A673 (cell line): ENCODE data around the gene POU2F3. TPM values are rescaled to one million over a fixed set of nuclear protein-coding genes. Genes with fewer than 3 reads are reported as not detected.

ENCODE experiments used
- BruUV-seq: library from RNA; stranded (reverse); fragments of 400-500 nt; replicated peaks from 2 replicates; lab custom pipeline; 2021; lab: Mats Ljungman, UMichigan
- CTCF ChIA-PET: fragments of 300-600 bp; sonication (Branson Sonifier 250); formaldehyde crosslinking; loops from one replicate; lab custom pipeline; 2022; ENCODE audit warnings: antibody characterized with exemption; lab: Charles Lee
- POLR2A ChIA-PET: fragments of 300-600 bp; sonication (Branson Sonifier 250); formaldehyde crosslinking; loops from one replicate; lab custom pipeline; 2022; ENCODE audit warnings: antibody characterized with exemption; ENCODE audit not compliant: low non-redundant PET; lab: Charles Lee
- DNase-seq: peaks from one replicate; pipeline ENCODE4 v3.0.0-alpha.2; 2015; ENCODE audit warnings: low spot score
- H3K27ac ChIP-seq: fragments of 200-600 bp; sonication (generic); 2 replicates; pipeline ENCODE4 v1.5.1; 2016; ENCODE audit warnings: mixed run types, low read depth, mild to moderate bottlenecking, mixed read lengths, antibody characterized with exemption, low read length; ENCODE audit not compliant: poor library complexity, severe bottlenecking
- H3K27me3 ChIP-seq: fragments of 200-600 bp; sonication (generic); replicated peaks from 2 replicates; pipeline ENCODE4 v1.6.1; 2017; ENCODE audit warnings: mixed run types, low read depth, mild to moderate bottlenecking, mixed read lengths, antibody characterized with exemption, low read length; ENCODE audit not compliant: insufficient read depth, poor library complexity
- H3K36me3 ChIP-seq: fragments of 200-600 bp; sonication (generic); 2 replicates; pipeline ENCODE4 v1.6.1; 2016; ENCODE audit warnings: mixed run types, mild to moderate bottlenecking, mixed read lengths, antibody characterized with exemption, low read length; ENCODE audit not compliant: insufficient read depth, poor library complexity, severe bottlenecking
- H3K4me1 ChIP-seq: fragments of 200-600 bp; sonication (generic); 2 replicates; pipeline ENCODE4 v1.6.1; 2017; ENCODE audit warnings: mixed run types, mild to moderate bottlenecking, mixed read lengths, antibody characterized with exemption, low read length; ENCODE audit not compliant: insufficient read depth, poor library complexity, severe bottlenecking
- H3K4me3 ChIP-seq: fragments of 200-600 bp; sonication (generic); 2 replicates; pipeline ENCODE4 v1.5.1; 2016; ENCODE audit warnings: low read depth, mixed run types, mild to moderate bottlenecking, mixed read lengths, low read length; ENCODE audit not compliant: poor library complexity, severe bottlenecking
- H3K9me3 ChIP-seq: fragments of 200-600 bp; sonication (generic); 2 replicates; pipeline ENCODE4 v1.6.1; 2016; ENCODE audit warnings: mixed run types, low read depth, mild to moderate bottlenecking, mixed read lengths, antibody characterized with exemption, low read length; ENCODE audit not compliant: poor library complexity, severe bottlenecking
- CTCF ChIP-seq: fragments of 300-800, 200-600 bp; sonication (generic); conservative IDR thresholded peaks from 2 replicates; pipeline ENCODE4 v1.5.1; 2017; ENCODE audit warnings: low read depth, mild to moderate bottlenecking, antibody characterized with exemption, low read length, moderate library complexity, mixed read lengths
- EZH2 ChIP-seq: fragments of 200-600 bp; sonication (generic); IDR thresholded peaks from 2 replicates; pipeline ENCODE4 v1.6.1; 2017; ENCODE audit warnings: borderline replicate concordance, low read depth, mild to moderate bottlenecking, mixed read lengths, antibody characterized with exemption, low read length; ENCODE audit not compliant: poor library complexity, severe bottlenecking
- intact Hi-C: fragments of 100-400 bp; cut with micrococcal nuclease; formaldehyde crosslinking; loops from one replicate; pipeline ENCODE4 v1.10.0; 2022; ENCODE audit not compliant: unreplicated experiment
- total RNA-seq: library from RNA; stranded (reverse); gene quantifications from 2 replicates; pipeline ENCODE4 v1.2.3, GENCODE V29; 2021

POU2F3 gene
- total RNA-seq, 1 experiment from 2014 or later, result not detected

- Histone ChIP-seq H3K27ac (no peak overlapping the region), H3K9me3 (no peaks in the 10 kb centered on the region), H3K27me3 (peaks cover 29% of the 10 kb centered on the region), H3K36me3 (no peaks in the 10 kb centered on the region), H3K4me1 (no peaks in the 10 kb centered on the region), H3K4me3 (no peak overlapping the region)
- no peak for DNase-seq
- CTCF ChIA-PET, result no interaction called here
- no TSS peak for BruUV-seq
- POLR2A ChIA-PET, result no interaction called here
- TF ChIP-seq EZH2 (no peak), CTCF (no peak)
- intact Hi-C loops, result no loop called here
These were observed 16.2 kb downstream of the POU2F3 start for GRCh38 chr11:120256178-120256577.

- POLR2A ChIA-PET, result no interaction called here
- H3K36me3 ChIP-seq, result no peaks in the 10 kb centered on the region
- intact Hi-C loops, result no loop called here
- BruUV-seq, result no TSS peak
- no peaks in the 10 kb centered on the region for H3K4me1 ChIP-seq
- H3K9me3 ChIP-seq, result no peaks in the 10 kb centered on the region
- CTCF ChIA-PET, result no interaction called here
- TF ChIP-seq EZH2, result no peak
- no peak for TF ChIP-seq CTCF
- no peak overlapping the region for H3K27ac ChIP-seq
- H3K4me3 ChIP-seq, result no peak overlapping the region
- peaks cover 29% of the 10 kb centered on the region for H3K27me3 ChIP-seq
- no peak for DNase-seq
These were observed 16.8 kb downstream of the POU2F3 start for GRCh38 chr11:120256779-120257178.

DNA sequence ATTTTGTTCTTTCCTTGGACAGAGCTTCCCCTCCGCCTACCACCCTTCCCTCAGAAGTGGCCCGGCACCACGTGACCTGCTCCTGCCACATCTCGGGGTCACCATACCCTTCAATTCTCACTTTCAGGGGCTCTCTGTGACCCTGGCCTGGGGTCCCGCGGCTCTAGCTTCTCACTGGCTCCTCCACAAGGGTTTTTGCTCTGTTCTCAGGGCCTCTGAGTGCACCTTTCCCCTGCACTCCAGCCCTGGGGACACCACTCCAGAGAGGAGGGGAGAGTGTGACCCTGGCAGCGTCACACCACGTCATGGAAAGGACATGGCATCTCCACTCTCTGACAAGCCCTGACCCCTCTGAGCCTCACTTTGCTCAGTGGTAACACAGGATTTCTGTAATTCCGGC is 17.4 kb downstream of the POU2F3 start:
- DNase-seq, result no peak
- CTCF ChIA-PET, result no interaction called here
- POLR2A ChIA-PET, result no interaction called here
- no peaks in the 10 kb centered on the region for H3K9me3 ChIP-seq
- BruUV-seq, result no TSS peak
- intact Hi-C loops, result no loop called here
- H3K4me1 ChIP-seq, result no peaks in the 10 kb centered on the region
- no peak overlapping the region for H3K27ac ChIP-seq
- H3K4me3 ChIP-seq, result no peak overlapping the region
- no peak for TF ChIP-seq EZH2
- TF ChIP-seq CTCF, result no peak
- H3K36me3 ChIP-seq, result no peaks in the 10 kb centered on the region
- peaks cover 29% of the 10 kb centered on the region for H3K27me3 ChIP-seq
